HG02852 (cell line): ENCODE measurements around the gene PLEKHB1.
A peak's percentile ranks its signal among the peaks of the same experiment; 100 is the strongest.

Experiments used
- ATAC-seq: cut with Tn5 transposase; IDR thresholded peaks from one replicate; pipeline ENCODE4 v1.9.1; 2021; ENCODE audit warnings: mild to moderate bottlenecking, moderate library complexity; ENCODE audit not compliant: unreplicated experiment

Gene PLEKHB1

GRCh38 chr11:73647459-73648100 lies 1.2 kb downstream of the PLEKHB1 start:
- peak; percentile 74 for ATAC-seq

GRCh38 chr11:73648121-73648520 lies 1.7 kb downstream of the PLEKHB1 start:
- ATAC-seq, result no peak

- no peak for ATAC-seq
These were observed 2.2 kb downstream of the PLEKHB1 start for GRCh38 chr11:73648571-73649046.

GRCh38 chr11:73649206-73649605 lies 2.8 kb downstream of the PLEKHB1 start:
- no peak for ATAC-seq

- no peak for ATAC-seq
These were observed 4.0 kb downstream of the PLEKHB1 start for GRCh38 chr11:73650400-73650799.

- ATAC-seq, result no peak
These were observed 4.9 kb downstream of the PLEKHB1 start for GRCh38 chr11:73651252-73651651.

- no peak for ATAC-seq
These were observed 5.3 kb downstream of the PLEKHB1 start for GRCh38 chr11:73651661-73652045.

GRCh38 chr11:73652046-73652730 lies 5.8 kb downstream of the PLEKHB1 start:
- ATAC-seq, result no peak

- ATAC-seq, result no peak
These were observed 6.6 kb downstream of the PLEKHB1 start for GRCh38 chr11:73652856-73653559.

GRCh38 chr11:73653996-73654395 lies 7.6 kb downstream of the PLEKHB1 start:
- no peak for ATAC-seq

GRCh38 chr11:73654482-73655021 lies 8.2 kb downstream of the PLEKHB1 start:
- no peak for ATAC-seq

- ATAC-seq, result no peak
These were observed 9.3 kb downstream of the PLEKHB1 start for GRCh38 chr11:73655686-73656085.

GRCh38 chr11:73656985-73657384 lies 10.6 kb downstream of the PLEKHB1 start:
- ATAC-seq, result no peak

- no peak for ATAC-seq
These were observed 13.6 kb downstream of the PLEKHB1 start for GRCh38 chr11:73659961-73660360.

GRCh38 chr11:73660497-73661034 lies 14.2 kb downstream of the PLEKHB1 start:
- ATAC-seq, result no peak

- ATAC-seq, result peak; percentile 75
These were observed 14.8 kb downstream of the PLEKHB1 start for GRCh38 chr11:73661035-73661628.

- no peak for ATAC-seq
These were observed 16.2 kb downstream of the PLEKHB1 start for GRCh38 chr11:73662445-73663157.

GRCh38 chr11:73663604-73664495 lies 17.5 kb downstream of the PLEKHB1 start:
- no peak for ATAC-seq

GRCh38 chr11:73664877-73665276 lies 18.5 kb downstream of the PLEKHB1 start:
- no peak for ATAC-seq
